IPS DF 19.7 (cell line): ENCODE results near the gene SLC16A3.

Experiments
- DNase-seq: peaks from one replicate; pipeline ENCODE4 v3.0.0-alpha.2; 2013; ENCODE audit warnings: low read depth, low spot score

Gene SLC16A3

DNA sequence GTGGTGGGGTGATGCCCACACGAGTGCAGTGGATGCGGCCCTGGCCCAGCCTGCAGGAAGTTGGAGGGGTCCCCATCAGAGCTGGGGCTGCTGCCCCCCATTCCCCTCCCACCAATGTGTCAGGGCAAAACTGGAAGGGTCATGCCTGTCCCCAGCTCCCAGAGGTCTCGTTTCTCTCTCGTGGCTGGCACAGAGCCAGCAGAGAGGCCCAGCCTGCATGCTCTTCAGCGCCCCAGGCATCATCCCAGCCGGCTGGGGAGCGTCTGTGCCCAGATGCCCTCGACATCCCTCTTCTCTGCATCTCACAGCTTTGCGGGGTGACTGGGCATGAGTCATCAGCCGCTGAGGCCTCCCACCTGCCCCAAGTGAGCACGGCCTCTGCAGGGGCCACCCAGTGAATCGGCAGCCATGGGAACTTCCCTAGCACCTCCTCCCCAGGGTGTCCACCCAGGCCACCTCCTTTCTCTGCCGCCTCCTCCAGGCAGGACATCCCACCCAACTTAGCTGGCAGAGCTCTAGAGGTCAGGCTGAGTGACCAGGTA is 54.4 kb downstream of the SLC16A3 start:
- no peak for DNase-seq

GRCh38 chr17:82285141-82285540 is 56.3 kb downstream of the SLC16A3 start:
- no peak for DNase-seq

DNA sequence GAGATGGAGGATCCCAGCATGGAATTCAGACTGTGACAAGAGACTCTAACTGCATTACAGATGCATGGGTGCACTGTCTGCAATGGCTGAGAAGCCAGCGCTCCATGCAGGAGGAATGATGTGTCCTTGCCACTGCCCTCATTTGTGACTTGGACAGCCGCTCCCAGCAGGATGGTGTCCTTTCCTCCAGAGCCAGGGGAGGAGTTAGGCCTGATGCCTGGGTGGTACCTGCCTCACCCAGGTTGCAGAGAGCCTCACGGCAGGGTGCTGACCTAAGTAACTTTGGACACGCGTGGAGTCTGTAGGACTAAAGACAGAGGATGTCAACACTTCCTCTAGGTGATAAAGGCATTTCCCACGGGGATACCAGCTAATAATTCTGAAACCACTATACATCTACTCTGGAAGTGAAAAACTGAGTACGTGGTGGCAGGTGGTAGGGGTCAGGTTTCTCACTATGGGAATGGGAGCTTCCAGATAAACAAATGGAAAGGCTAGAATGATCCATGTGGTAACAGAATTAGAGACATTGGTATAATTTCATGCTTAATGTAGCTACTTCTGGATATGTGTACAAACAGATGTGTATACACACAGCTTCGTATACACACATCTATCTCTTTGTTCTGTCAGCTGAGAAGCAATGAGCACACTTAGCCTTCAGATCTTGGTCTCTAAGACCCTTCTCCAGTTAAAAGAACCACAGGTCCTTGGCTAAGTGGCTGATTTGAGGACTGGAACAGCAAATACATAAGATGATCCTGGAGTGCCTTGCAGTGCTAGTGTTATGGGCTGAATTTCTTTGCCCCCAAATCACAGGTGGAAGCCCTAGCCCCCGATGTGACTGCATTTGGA is 58.4 kb downstream of the SLC16A3 start:
- DNase-seq = no peak

GRCh38 chr17:82287868-82288801 is 59.3 kb downstream of the SLC16A3 start:
- DNase-seq = no peak
